Testis (tissue), 3 donors: ENCODE results near the gene COMMD3. TPM values are rescaled to one million over a fixed set of nuclear protein-coding genes. Genes with fewer than 3 reads are reported as not detected.

Source experiments
- DNase-seq: peaks from one replicate; pipeline ENCODE4 v3.0.0-alpha.2; 2019
- H3K27ac ChIP-seq, 2 donors: fragments of 200-600 bp; sonication (generic); one replicate each; pipeline ENCODE4 v1.5.1; 2019
- H3K27me3 ChIP-seq: fragments of 200-600 bp; sonication (generic); one replicate; pipeline ENCODE4 v1.5.1; 2019
- H3K36me3 ChIP-seq: fragments of 200-600 bp; sonication (generic); one replicate; pipeline ENCODE4 v1.5.1; 2017; ENCODE audit warnings: low read depth; ENCODE audit errors: missing control alignments
- H3K4me1 ChIP-seq: fragments of 200-600 bp; sonication (generic); one replicate; pipeline ENCODE4 v1.5.1; 2019
- H3K4me3 ChIP-seq, 2 donors: fragments of 200-600 bp; sonication (generic); one replicate each; pipeline ENCODE4 v1.5.1; 2017 to 2019
- H3K9me3 ChIP-seq: fragments of 200-600 bp; sonication (generic); one replicate; pipeline ENCODE4 v1.5.1; 2017
- CTCF ChIP-seq, 3 experiments: fragments of 450-650 bp in 2 of 3; fragments of 200-600 bp in 1 of 3; sonication (generic) in 1 of 3; IDR thresholded peaks; one replicate each; pipeline ENCODE4 v1.5.1; 2016 to 2019; ENCODE audit warnings: antibody characterized with exemption in 3 of 3, mild to moderate bottlenecking in 2 of 3, moderate library complexity in 1 of 3
- POLR2A ChIP-seq: fragments of 450-650 bp; IDR thresholded peaks from one replicate; pipeline ENCODE4 v1.6.1; 2017; ENCODE audit warnings: antibody characterized with exemption, mild to moderate bottlenecking, moderate library complexity
- WGBS, 2 donors: methylation state at CpG; one replicate each; pipeline ENCODE4 v1.1.5; 2018; 5-methylcytosine and 5-hydroxymethylcytosine counted together
- intact Hi-C: fragments of 100-400 bp; cut with DNase I; formaldehyde crosslinking; loops from one replicate; pipeline ENCODE4 v1.15.1; 2023; ENCODE audit warnings: low total_unique reads
- polyA plus RNA-seq: library from polyadenylated mRNA; stranded (reverse); fragments of 350-450 nt; fragmentation: Illumina TruSeq; extraction: RNeasy Lipid Tissue Mini Kit (QIAGEN cat#74804); gene quantifications from one replicate; pipeline ENCODE4 v1.2.3, GENCODE V29; 2014; ENCODE audit warnings: low read depth, low replicate concordance; ENCODE audit not compliant: insufficient read depth
- total RNA-seq, 2 donors: library from RNA; depleted of rRNA; stranded (reverse); fragments of >200 nt; gene quantifications; one replicate each; pipeline ENCODE4 v1.2.3, GENCODE V29; 2016

Gene COMMD3
- total and polyA plus RNA-seq, 3 donors from 2014 or later, result 40.6 to 70.2 (median 42.5) TPM

- 5 to 17% methylated on average over 1 to 82 of the region's 83 CpGs for WGBS, 2 donors
- H3K27ac ChIP-seq, result no peak within 1 kb of the TSS
- H3K9me3 ChIP-seq, result no peaks in the 10 kb centered on the region
- no peaks in the 10 kb centered on the region for H3K36me3 ChIP-seq
- peaks cover 11% of the 10 kb centered on the region for H3K4me1 ChIP-seq
- TF ChIP-seq CTCF (IDR thresholded peaks at IDR 0.05) (no peak), POLR2A (no peak)
- intact Hi-C loops, result loop anchor here (10.0 kb wide), 1 partner anchor 89 kb away; no protein-coding TSS in a partner anchor
- peak within 1 kb of the TSS; percentile 46 to 62 for H3K4me3 ChIP-seq
- DNase-seq, result peak; percentile 96
- no peaks in the 10 kb centered on the region for H3K27me3 ChIP-seq
Observed at GRCh38 chr10:22345301-22346095, 29.3 kb downstream of the COMMD3 start, which contains the start of gene SPAG6. TSS of gene SPAG6 (plus strand) at chr10:22345496. CDS start at chr10:22345612, 116 bp downstream.

GRCh38 chr10:22346096-22346661 is 30.0 kb downstream of the COMMD3 start:
- no peaks in the 10 kb centered on the region for H3K9me3 ChIP-seq
- H3K36me3 ChIP-seq, result no peaks in the 10 kb centered on the region
- 28 to 34% methylated on average over 8 of the region's 8 CpGs for WGBS, 2 donors
- peaks cover 11% of the 10 kb centered on the region for H3K4me1 ChIP-seq
- peak overlapping the region; percentile 46 to 62 for H3K4me3 ChIP-seq
- TF ChIP-seq POLR2A (no peak), CTCF (IDR thresholded peaks at IDR 0.05) (no peak)
- H3K27me3 ChIP-seq, result no peaks in the 10 kb centered on the region
- no peak for DNase-seq
- no peak overlapping the region for H3K27ac ChIP-seq
- intact Hi-C loops, result loop anchor here (10.0 kb wide), 1 partner anchor 89 kb away; no protein-coding TSS in a partner anchor

DNA sequence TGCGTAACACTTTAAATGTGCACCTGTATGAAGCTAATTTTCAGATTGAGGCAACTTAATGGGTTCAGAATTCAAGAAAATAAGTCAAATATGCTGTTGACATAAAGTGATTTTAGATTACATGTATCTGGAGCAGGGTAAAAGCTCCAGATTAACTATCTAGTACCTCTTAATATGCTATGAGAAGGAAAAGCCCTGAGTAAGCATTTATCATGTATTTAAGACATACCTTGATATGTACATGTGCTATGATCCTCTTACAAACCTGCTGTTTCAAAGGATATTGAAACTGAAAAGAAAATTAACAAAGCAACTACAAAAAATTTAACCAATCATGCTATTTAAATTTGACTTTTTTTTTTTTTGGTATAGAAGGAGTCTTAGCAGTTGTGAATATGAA is 33.6 kb downstream of the COMMD3 start:
- WGBS, 2 donors, result 96 to 100% methylated on average over 1 of the region's 1 CpG
- DNase-seq, result no peak
- no peaks in the 10 kb centered on the region for H3K4me1 ChIP-seq
- no peaks in the 10 kb centered on the region for H3K36me3 ChIP-seq
- intact Hi-C loops, result loop anchor here (10.0 kb wide), 1 partner anchor 85 kb away; no protein-coding TSS in a partner anchor
- no peaks in the 10 kb centered on the region for H3K9me3 ChIP-seq
- H3K27ac ChIP-seq, result no peak overlapping the region
- H3K27me3 ChIP-seq, result no peaks in the 10 kb centered on the region
- TF ChIP-seq CTCF (IDR thresholded peaks at IDR 0.05) (no peak), POLR2A (no peak)
- no peak overlapping the region for H3K4me3 ChIP-seq

DNA sequence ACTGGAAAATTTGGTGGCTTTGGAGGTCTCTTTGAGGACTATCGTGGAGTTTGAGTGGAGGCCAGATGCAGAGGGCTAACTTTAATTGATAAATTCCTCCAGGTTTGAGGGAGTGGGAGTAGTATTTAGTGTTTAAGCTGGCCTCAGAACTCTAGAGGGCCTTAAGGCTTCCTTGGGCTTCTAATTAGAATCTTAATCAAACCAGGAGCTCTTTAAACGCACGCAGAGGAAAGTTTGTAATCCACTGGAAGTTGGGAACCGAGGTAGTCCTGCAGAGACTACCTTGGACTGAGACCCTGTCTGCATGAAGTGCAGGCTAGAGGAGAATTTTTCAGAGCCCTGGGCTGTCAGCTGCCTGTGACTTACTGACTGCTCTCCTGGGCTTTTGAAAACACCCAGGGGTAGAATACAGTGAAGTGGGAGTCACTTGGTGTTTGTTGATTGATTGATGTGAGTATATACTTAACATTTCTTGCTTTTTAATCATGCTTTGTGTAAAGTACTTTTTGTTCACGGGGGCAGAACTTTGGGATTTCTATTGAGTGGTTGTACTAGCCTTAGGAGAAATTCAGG is 35.0 kb downstream of the COMMD3 start:
- H3K4me1 ChIP-seq, result no peaks in the 10 kb centered on the region
- DNase-seq, result no peak
- H3K9me3 ChIP-seq, result no peaks in the 10 kb centered on the region
- H3K27me3 ChIP-seq, result no peaks in the 10 kb centered on the region
- 78 to 87% methylated on average over 5 of the region's 5 CpGs for WGBS, 2 donors
- TF ChIP-seq POLR2A (no peak), CTCF (IDR thresholded peaks at IDR 0.05) (no peak)
- no peaks in the 10 kb centered on the region for H3K36me3 ChIP-seq
- no peak overlapping the region for H3K4me3 ChIP-seq
- intact Hi-C loops, result no loop called here
- H3K27ac ChIP-seq, result no peak overlapping the region
